GM19240 (cell line): ENCODE results near the gene MMP28.
"Not testable (repeated sequence)": the region's sequence is repeated elsewhere in the genome, so short reads cannot be mapped to it uniquely, and the experiment has no call there.

Experiments used
- DNase-seq: peaks from one replicate; pipeline ENCODE4 v3.0.0; 2011; ENCODE audit warnings: low spot score; ENCODE audit not compliant: insufficient read length

The MMP28 gene

GRCh38 chr17:35766489-35766877, 29.0 kb downstream of the MMP28 start:
- DNase-seq = no peak

GRCh38 chr17:35765756-35766488, 29.5 kb downstream of the MMP28 start:
- no peak for DNase-seq

GRCh38 chr17:35765086-35765710, 30.2 kb downstream of the MMP28 start:
- no peak for DNase-seq

GRCh38 chr17:35764123-35764991, 31.1 kb downstream of the MMP28 start:
- peak; percentile 97 for DNase-seq

- DNase-seq = no peak
Observed at GRCh38 chr17:35763767-35764122, 31.7 kb downstream of the MMP28 start.

GRCh38 chr17:35761601-35762000, 33.8 kb downstream of the MMP28 start:
- no peak for DNase-seq

- no peak for DNase-seq
Observed at GRCh38 chr17:35760587-35760986, 34.9 kb downstream of the MMP28 start, which contains the start of gene C17orf50. TSS of gene C17orf50 (plus strand) at chr17:35760887. CDS start at chr17:35760942, 55 bp downstream.

GRCh38 chr17:35757243-35757642, 38.2 kb downstream of the MMP28 start:
- DNase-seq = no peak

- DNase-seq = no peak
Observed at GRCh38 chr17:35752945-35753764, 42.3 kb downstream of the MMP28 start, which contains the start of gene GAS2L2. TSS of gene GAS2L2 (minus strand) at chr17:35753239. CDS start at chr17:35752850, 389 bp downstream.

GRCh38 chr17:35752471-35752870, 43.0 kb downstream of the MMP28 start:
- no peak for DNase-seq

GRCh38 chr17:35751541-35751940, 43.9 kb downstream of the MMP28 start:
- DNase-seq = not testable (repeated sequence)

GRCh38 chr17:35750526-35751395, 44.7 kb downstream of the MMP28 start:
- DNase-seq = no peak

- no peak for DNase-seq
Observed at GRCh38 chr17:35749560-35750412, 45.7 kb downstream of the MMP28 start.

- DNase-seq = no peak
Observed at GRCh38 chr17:35748979-35749378, 46.5 kb downstream of the MMP28 start.

- DNase-seq = no peak
Observed at GRCh38 chr17:35748341-35748841, 47.0 kb downstream of the MMP28 start.

GRCh38 chr17:35747540-35748017, 47.9 kb downstream of the MMP28 start:
- DNase-seq = peak; percentile 94

- DNase-seq = no peak
Observed at GRCh38 chr17:35745749-35746320, 49.6 kb downstream of the MMP28 start.

- no peak for DNase-seq
Observed at GRCh38 chr17:35745246-35745645, 50.2 kb downstream of the MMP28 start.
